Activated gamma-delta T cell treated with anti-CD3 and anti-CD28 coated beads, Interleukin-2, amount 50 U/mL, for 16 hours (primary cell): ENCODE measurements around the gene ADORA3.

Experiments
- DNase-seq: peaks from one replicate; pipeline ENCODE4 v3.0.0-alpha.2; 2020; ENCODE audit warnings: low read depth

The ADORA3 gene

DNA sequence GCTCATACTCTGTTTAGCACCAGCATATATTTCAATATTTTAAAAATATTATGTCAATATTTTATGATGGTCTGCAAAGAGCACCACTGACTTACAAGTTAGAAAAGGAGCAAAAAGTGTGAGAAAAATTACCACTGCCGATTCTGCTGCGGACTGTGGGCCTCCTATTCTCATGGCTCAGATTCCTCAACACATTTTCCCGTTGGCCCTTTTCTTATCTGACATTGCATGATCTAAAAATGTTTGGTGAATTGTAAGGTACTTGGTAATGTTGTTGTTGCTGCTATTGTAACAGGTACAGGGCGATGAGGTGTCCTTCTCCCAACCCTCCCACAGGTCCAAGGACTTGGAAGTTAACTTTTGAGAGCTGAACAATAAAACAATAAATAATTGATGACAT lies 28.9 kb downstream of the ADORA3 start:
- DNase-seq = no peak

GRCh38 chr1:111474106-111474505 lies 29.3 kb downstream of the ADORA3 start:
- DNase-seq = no peak

DNA sequence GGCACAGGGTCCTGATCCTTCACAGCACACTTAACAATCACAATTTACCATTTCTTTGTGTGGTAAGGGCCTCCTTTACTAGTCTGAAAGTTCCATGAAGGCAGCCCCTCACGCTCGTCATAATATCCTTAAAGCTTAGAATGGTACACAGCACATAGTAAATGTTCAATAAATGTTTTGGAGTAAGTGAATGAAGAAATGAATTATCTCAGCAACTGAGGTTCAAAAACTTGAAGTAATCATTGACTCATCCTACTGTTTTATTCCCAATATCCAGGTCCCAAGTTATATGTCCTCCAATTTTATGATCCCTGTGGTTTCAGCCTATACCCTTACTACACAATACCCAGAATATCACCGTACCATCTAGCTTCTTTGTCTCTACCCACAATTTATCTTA lies 31.9 kb downstream of the ADORA3 start:
- DNase-seq = no peak

- DNase-seq = peak; percentile 47
These were observed 32.4 kb downstream of the ADORA3 start for GRCh38 chr1:111471012-111471411.

DNA sequence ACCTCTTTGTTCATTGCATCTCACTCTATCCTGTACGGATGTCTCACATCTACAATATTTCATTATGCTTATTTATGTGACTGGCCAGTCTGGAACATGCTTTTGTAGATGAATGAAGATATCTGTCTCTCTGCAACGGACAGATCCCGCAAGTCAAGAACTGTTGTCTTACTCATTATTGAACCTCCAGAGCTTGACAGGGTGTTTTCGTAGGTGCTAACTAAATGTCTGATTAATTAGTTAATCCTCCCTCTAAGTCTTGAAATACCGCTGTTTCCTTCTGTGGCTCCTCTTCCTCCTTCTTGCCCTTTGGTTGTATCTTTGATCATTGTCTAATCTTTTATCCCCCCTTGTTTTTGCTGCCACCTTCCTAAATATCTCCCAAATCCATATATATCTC lies 32.8 kb downstream of the ADORA3 start:
- DNase-seq = no peak

DNA sequence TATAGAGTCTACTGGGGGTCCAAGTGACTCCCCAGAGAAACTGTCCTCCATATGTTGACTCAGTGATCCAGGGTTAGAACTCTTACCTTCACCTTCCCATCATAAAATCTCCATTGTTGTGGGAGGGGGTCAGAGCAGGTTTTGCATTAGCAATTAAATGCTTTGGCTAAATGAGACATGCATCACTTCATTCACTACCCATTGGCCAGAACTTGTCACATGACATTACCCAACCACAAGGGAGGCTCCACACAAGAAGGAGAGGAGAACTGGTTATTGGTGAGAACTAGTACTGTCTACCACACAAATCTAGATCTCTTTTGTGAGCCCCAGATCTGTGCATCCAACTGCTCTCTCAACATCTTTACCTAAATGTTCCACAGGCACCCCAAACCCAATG lies 33.9 kb downstream of the ADORA3 start:
- no peak for DNase-seq

DNA sequence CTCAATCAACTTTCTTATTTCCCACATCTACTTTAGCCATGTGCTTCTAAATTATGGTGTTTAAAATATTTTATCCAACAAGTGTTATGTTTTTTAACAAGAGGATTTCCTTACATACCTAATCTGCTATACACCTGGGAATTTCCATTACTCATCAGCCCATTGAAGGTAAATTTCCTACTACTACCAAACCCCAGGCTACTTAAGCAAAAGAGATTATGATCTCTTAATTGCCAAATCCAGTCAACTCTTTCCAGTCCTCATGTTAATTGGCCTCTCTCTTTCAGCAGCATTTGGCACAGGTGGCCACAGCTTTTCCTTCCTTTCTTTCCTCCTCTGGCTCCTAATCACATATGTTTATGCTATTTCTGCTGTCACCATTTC lies 34.7 kb downstream of the ADORA3 start:
- no peak for DNase-seq

GRCh38 chr1:111467865-111468716 lies 35.3 kb downstream of the ADORA3 start:
- no peak for DNase-seq

DNA sequence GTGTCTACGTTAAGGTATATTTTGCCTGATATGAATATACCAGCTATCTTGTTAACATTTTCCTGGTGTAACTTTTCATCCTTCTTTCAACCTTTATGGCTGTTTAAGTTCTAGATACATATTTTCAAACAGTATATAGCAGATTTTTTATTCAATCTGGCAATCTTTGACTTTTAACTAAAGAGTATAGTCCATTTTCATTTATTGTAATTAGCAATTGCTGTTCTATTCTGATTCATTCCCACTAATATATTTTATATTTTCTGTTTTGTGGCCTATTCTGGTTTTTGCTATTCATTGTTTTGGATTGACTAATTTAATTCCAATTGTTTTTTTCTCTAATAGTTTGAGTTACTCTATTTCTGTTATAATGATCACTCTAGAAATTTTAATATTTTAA lies 37.0 kb downstream of the ADORA3 start:
- DNase-seq = no peak

- no peak for DNase-seq
These were observed 37.7 kb downstream of the ADORA3 start for GRCh38 chr1:111465754-111466153.

- DNase-seq = no peak
These were observed 40.3 kb downstream of the ADORA3 start for GRCh38 chr1:111463029-111463683.

DNA sequence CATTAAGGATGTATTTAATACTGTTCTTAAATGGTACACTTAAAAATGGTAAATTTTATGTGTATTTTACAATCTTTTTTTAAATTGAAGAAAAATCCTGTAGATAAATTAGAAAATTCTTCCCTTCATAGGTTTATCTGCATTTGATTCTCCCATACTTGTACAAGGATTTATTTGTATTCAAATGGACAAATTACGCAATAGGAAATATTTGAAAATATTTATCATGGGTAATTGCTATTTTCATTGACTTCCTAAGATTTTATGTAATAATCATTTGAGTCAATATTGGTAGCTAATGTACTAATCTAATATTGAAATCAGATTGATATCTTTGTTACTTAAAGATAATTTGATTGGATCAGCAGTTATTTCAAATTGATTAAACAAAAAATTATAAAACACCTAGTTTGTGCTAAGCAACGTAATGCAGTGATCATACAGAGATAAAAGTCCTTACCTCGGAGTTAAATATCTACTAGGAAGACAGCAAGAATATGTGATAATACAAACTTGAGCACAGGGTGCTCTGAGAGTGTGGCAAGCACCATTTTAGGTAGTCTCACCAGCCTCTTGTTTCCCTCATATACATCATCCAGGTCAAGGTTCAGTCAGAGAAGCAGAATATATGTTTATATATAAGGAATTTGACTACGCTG lies 40.9 kb downstream of the ADORA3 start:
- DNase-seq = no peak

DNA sequence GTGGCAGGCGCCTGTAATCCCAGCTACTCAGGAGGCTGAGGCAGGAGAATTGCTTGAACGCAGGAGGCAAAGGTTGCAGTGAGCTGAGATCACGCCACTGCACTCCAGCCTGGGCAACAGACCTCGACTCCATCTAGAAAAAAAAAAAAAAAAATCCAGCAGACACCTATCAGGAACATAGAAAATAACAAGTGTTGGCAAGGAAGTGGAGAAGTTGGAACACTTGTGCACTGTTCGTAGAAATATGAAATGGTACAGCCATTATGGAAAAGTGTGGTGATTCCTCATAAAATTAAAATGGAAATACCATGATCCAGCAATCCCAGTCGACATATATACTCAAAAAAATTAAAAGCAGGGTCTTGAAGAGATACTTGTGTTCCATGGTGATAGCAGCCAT lies 41.7 kb downstream of the ADORA3 start:
- no peak for DNase-seq

- no peak for DNase-seq
These were observed 47.8 kb downstream of the ADORA3 start for GRCh38 chr1:111455642-111456031.

GRCh38 chr1:111454859-111455641 lies 48.4 kb downstream of the ADORA3 start:
- no peak for DNase-seq

DNA sequence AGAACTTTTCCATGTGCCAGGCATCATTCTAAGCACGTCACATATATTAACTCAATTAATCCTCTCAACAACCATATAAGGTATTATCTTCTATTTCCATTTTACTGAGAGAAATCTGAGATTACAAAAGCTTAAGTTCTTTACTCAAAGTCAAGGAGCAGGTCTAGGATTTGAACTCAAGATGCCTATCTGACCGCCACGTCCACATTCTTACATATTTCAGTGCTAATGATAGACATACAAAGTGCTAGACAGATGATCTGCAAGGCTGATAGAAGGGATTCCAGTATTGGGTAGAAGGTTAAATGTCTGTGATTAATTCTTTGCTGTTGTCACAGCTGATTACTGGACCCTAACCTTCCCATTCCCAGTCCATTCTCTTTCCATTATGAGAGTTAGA lies 49.7 kb downstream of the ADORA3 start:
- no peak for DNase-seq

DNA sequence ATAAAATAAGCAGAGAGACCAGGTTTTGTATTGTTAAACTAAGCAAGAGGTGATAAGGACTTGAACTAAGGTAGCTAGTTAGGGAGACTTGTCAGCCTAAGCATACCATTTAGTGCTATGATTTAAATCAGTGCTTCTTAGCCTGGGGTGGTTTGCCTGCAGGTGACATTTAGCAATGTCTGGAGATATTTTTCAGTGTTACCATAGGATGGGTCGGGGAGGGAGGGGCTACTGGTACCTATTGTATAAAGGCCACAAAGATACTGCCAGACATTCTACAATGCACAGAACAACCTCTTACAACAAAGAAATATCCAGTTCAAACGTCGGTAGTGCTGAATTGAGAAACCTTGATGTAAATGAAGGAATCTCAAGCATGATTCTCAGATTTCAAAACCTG lies 50.9 kb downstream of the ADORA3 start:
- DNase-seq = no peak

DNA sequence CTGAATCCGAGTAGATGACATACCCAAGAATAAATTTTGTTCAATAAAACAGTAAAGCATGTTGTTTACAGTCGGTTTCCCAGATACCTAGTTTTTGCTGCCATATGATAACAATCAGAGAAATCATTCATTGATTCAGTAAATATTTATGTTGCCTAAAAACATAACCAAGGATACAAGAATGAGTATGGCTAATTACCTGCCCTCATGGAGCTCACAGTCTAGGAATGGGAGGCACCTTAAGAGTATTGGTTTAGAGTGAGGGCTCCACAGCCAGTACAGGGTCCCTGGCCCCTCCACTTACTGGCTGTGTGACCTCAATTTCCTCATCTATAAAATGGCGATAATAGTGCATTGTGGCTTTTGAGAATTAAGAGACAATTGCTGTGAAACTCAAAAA lies 53.2 kb downstream of the ADORA3 start:
- no peak for DNase-seq

DNA sequence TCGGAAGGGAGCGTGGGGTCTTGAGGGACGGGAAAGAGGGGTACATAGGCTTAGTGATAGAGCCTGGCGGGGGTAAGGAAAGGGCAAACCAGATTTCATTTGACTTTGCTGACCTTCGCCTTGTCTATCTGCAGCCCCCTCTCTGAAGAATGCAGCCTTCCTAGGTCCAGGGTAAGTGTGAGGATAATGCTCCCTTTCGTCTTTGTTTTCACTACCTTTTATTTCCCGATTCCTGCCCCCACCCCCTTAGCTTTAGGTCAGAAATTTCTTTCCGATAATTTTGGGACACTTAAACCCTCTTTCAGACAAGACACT lies 53.8 kb downstream of the ADORA3 start:
- no peak for DNase-seq
